Measurements from ENCODE around the gene SPAG5.

SPAG5 gene

DNA sequence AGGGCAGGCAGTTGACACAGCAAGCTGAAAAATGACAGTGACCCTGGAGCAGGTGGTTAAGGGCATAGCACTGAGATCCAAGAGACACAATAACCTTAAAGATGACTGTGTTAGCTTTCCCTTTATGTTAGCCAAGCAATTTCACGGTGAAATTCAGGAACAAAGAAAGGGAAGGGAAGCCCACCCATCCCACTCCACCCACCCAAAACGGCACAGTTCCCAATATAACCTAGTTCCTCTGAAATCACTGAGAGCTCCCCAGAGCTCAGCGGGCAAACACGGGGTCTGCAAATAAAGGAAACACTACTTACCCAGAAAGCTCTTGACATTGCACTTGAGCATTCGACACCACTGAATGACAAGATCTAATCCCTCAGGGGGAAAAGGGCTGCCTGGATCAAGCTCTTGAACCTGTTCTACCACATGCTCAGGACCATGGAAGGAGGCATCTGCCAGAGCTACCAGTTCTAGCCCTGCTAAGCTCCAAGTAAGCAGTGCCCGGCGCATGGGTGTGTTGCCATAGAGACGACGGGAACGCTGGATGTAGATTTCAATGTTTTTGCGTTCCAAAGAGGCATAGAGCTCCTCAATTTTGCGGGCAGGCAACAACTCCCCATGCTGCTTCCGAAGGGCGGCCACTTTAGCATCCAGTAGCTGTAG lies 35.5 kb upstream of the SPAG5 start:
- H3K27ac ChIP-seq (replicated peaks) = no peak overlapping the region
- no peaks in the 10 kb centered on the region for H3K27me3 ChIP-seq (ENCODE audit: insufficient read depth, poor library complexity, severe bottlenecking)
- TF ChIP-seq, protein P1, sequence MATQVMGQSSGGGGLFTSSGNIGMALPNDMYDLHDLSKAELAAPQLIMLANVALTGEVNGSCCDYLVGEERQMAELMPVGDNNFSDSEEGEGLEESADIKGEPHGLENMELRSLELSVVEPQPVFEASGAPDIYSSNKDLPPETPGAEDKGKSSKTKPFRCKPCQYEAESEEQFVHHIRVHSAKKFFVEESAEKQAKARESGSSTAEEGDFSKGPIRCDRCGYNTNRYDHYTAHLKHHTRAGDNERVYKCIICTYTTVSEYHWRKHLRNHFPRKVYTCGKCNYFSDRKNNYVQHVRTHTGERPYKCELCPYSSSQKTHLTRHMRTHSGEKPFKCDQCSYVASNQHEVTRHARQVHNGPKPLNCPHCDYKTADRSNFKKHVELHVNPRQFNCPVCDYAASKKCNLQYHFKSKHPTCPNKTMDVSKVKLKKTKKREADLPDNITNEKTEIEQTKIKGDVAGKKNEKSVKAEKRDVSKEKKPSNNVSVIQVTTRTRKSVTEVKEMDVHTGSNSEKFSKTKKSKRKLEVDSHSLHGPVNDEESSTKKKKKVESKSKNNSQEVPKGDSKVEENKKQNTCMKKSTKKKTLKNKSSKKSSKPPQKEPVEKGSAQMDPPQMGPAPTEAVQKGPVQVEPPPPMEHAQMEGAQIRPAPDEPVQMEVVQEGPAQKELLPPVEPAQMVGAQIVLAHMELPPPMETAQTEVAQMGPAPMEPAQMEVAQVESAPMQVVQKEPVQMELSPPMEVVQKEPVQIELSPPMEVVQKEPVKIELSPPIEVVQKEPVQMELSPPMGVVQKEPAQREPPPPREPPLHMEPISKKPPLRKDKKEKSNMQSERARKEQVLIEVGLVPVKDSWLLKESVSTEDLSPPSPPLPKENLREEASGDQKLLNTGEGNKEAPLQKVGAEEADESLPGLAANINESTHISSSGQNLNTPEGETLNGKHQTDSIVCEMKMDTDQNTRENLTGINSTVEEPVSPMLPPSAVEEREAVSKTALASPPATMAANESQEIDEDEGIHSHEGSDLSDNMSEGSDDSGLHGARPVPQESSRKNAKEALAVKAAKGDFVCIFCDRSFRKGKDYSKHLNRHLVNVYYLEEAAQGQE (IDR thresholded peaks at IDR 0.05; ENCODE audit: insufficient replicate concordance, low read depth) = no peak
- TF ChIP-seq POLR2AphosphoS5 (IDR thresholded peaks at IDR 0.05; ENCODE audit: low read depth) = no peak
- no peak for DNase-seq (ENCODE audit: low read depth in 1 of 2, low spot score in 1 of 2)
- no peak overlapping the region for H3K4me3 ChIP-seq (replicated peaks; ENCODE audit: insufficient read depth, low read length)

DNA sequence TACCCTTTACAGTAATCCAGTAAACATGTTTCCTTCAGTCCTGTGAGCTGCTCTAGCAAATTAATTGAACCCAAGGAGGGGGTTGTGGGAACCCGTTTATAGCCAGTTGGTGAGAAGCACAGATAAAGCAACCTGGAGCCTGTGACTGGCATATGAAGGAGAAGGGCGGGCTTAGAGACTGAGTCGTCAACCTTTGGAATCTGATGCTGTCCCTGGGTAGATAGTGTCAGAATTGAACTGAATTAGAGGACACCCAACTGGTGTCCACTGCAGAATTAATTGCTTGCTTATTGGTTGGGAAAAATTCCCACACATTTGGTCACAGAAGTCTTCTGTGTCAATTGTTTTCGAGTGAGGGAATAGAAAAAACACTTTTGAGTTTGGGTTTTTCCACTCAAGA lies 28.0 kb upstream of the SPAG5 start:
- no peak for DNase-seq (ENCODE audit: low read depth in 1 of 2, low spot score in 1 of 2)
- Histone ChIP-seq H3K4me3 (replicated peaks; ENCODE audit: insufficient read depth, low read length) (no peak overlapping the region), H3K27ac (replicated peaks) (no peak overlapping the region), H3K27me3 (ENCODE audit: insufficient read depth, poor library complexity, severe bottlenecking) (no peaks in the 10 kb centered on the region)
- TF ChIP-seq POLR2AphosphoS5 (IDR thresholded peaks at IDR 0.05; ENCODE audit: low read depth) = no peak
- TF ChIP-seq GABPA (IDR thresholded peaks at IDR 0.05; ENCODE audit: low read depth) = no peak
- TF ChIP-seq, protein P1 (IDR thresholded peaks at IDR 0.05; ENCODE audit: insufficient replicate concordance, low read depth) = no peak
- TF ChIP-seq, protein P2, sequence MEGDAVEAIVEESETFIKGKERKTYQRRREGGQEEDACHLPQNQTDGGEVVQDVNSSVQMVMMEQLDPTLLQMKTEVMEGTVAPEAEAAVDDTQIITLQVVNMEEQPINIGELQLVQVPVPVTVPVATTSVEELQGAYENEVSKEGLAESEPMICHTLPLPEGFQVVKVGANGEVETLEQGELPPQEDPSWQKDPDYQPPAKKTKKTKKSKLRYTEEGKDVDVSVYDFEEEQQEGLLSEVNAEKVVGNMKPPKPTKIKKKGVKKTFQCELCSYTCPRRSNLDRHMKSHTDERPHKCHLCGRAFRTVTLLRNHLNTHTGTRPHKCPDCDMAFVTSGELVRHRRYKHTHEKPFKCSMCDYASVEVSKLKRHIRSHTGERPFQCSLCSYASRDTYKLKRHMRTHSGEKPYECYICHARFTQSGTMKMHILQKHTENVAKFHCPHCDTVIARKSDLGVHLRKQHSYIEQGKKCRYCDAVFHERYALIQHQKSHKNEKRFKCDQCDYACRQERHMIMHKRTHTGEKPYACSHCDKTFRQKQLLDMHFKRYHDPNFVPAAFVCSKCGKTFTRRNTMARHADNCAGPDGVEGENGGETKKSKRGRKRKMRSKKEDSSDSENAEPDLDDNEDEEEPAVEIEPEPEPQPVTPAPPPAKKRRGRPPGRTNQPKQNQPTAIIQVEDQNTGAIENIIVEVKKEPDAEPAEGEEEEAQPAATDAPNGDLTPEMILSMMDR (IDR thresholded peaks at IDR 0.05; ENCODE audit: insufficient read depth, low read length) = no peak
- TF ChIP-seq SPI1 (IDR thresholded peaks at IDR 0.05; ENCODE audit: borderline replicate concordance, low read depth) = no peak

DNA sequence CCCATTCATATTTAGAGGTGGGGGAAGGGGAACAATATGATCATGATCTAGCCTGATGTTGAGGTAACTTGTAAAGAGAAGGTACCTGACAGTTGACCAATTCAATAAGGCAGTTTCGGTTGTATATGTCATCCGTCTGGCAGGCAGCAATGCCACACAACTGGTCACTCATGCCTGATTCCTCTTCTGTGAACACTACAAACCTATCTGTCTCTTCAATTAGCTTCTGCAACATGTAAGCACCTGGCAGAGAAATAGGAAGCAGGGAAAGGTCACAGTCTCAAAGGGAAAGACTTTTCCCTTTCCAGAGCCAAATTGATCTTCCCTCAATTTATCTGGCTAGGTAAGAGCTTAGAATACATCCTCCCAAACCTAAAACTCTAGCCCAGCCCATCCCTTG lies 25.3 kb upstream of the SPAG5 start:
- DNase-seq (ENCODE audit: low read depth in 1 of 2, low spot score in 1 of 2) = no peak
- Histone ChIP-seq H3K4me3 (replicated peaks; ENCODE audit: insufficient read depth, low read length) (no peak overlapping the region), H3K27me3 (ENCODE audit: insufficient read depth, poor library complexity, severe bottlenecking) (no peaks in the 10 kb centered on the region), H3K27ac (replicated peaks) (no peak overlapping the region)
- TF ChIP-seq, protein P2 (IDR thresholded peaks at IDR 0.05; ENCODE audit: insufficient read depth, low read length) = no peak
- no peak for TF ChIP-seq GABPA (IDR thresholded peaks at IDR 0.05; ENCODE audit: low read depth)
- TF ChIP-seq POLR2AphosphoS5 (IDR thresholded peaks at IDR 0.05; ENCODE audit: low read depth) = no peak
- TF ChIP-seq, protein P1 (IDR thresholded peaks at IDR 0.05; ENCODE audit: insufficient replicate concordance, low read depth) = no peak
- TF ChIP-seq SPI1 (IDR thresholded peaks at IDR 0.05; ENCODE audit: borderline replicate concordance, low read depth) = no peak

Data from HL-60 (cell line).